GDM1 (cell line): ENCODE data around the gene RTP2.
"Not testable (repeated sequence)": the region's sequence is repeated elsewhere in the genome, so short reads cannot be mapped to it uniquely, and the experiment has no call there.

Source experiments
- DNase-seq: peaks from one replicate; lab custom pipeline; 2025; lab: John Stamatoyannopoulos, UW

RTP2 gene

GRCh38 chr3:187713504-187713903, 11.1 kb upstream of the RTP2 start:
- peak; percentile 31 for DNase-seq

- DNase-seq: no peak
These were observed 6.8 kb upstream of the RTP2 start for GRCh38 chr3:187709155-187709554.

DNA sequence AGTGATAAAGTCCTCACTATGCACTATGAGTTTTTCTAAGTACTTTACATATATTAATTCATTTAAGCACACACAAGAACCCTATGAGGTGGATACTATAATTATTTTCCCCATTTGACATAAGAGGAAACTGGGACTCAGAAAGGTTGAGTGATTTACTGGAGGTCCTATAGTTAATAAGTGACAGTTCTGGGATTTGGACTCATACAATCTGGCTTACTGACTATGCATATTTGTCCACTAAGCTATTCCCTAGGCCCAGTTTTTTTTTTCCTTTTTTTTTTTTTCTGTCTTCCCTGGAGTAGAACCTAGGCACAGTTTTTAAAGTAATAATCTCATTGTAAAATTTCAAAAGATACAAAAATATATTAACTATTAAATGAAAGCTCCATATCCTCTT, 6.3 kb upstream of the RTP2 start:
- DNase-seq: no peak

- no peak for DNase-seq
These were observed 4.6 kb upstream of the RTP2 start for GRCh38 chr3:187706971-187707370.

- DNase-seq: no peak
These were observed 2.8 kb upstream of the RTP2 start for GRCh38 chr3:187705164-187705563.

DNA sequence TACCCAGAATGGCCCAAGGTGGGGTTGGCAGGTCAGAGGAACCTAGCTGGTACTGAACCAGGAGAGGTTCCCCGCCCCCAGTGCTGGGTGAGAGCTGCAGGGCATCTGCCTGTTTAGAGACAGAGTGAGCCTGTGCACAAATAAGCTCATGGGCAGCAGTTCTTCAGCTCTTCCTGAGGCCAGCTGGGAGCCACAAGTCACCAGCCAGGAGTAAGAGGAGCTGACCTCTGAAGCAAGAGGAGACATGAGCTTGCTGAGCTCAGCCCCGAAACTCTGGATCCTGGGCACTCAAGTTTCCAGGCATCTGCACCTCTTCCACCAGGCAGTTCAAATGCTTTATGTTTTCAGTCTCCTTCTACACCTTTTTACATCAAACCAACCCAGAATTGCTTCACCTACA, 2.1 kb downstream of the RTP2 start:
- DNase-seq: no peak

DNA sequence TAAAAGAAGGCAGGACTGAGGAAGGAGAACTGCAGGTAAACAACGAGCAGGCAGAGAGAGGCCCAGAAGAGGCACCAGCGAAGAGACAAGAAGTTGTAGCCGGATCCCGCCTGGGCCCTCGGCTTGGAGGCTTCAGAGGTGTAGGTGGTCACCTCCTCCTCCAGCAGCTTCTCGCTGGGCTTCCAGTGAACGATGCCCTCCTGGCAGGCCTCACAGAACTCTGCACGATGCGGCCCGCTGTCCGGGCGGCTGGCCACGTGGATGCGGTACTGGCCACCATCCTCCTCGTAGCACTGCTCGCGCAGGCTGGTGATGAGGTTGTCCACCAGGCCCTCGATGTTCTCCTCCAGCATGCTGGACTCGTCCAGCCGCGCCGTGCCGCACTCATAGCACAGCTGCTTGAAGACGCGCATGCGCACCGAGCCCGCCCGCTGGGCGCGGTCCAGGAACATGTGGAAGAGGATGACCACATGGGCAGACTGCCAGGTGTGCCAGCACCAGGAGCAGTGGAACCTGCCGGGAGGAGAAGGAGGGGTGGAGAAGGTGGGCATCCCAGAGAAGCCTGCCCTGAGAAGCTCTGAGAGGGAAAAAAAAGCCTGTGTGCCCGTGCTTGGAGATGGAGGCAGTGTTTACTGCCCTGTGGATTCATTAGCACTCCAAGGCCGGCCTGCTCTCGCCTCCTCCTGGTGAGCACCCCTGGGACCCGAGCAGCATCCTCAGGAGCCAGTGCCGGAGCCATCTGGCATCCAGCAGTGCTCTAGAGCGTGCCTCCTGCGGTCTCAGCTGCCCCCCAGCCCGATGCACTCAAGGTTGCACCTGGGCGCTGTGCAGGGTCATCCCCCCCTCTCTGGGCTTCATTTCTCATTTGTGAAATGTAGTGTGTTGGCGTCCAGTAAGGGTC, 3.6 kb downstream of the RTP2 start:
- no peak for DNase-seq

GRCh38 chr3:187696021-187696420, 6.3 kb downstream of the RTP2 start:
- no peak for DNase-seq

DNA sequence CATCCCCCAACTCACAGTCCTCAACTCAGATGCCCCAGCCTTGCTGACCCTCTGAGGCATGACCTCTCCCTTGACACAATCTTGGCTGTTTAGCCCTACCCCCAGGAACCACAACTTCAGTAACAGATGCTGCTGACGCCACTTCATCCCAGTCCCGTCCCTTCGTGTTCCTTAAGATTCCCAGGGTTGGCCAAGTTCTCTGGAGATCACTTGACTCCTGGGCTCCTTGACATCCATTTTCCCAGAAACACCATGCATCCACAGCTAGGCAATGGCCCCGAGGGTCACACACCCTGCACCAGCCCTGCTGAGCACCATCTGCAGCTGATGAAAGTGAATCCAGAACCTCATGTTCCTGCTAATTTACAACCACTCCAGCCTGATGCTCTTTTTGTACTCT, 6.9 kb downstream of the RTP2 start:
- DNase-seq: no peak

DNA sequence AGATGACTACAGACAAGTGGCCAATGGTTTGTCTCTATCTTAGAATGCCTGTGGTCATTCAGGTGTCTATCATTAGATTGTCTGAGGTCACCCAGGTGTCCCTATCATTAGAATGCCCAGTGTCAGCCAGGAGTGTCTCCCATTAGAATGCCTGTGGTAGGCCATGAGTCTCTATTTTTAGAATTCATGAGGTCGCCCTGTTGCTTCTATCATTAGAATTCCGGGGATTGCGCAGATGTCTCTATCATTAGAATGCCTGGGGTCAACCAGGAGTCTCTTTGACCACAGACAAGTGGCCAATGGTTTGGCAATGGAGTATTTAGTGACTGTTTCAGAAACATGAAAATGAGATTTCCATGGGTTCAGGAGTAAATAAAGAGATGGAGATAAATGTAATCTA, 7.6 kb downstream of the RTP2 start:
- DNase-seq: no peak

- no peak for DNase-seq
These were observed 8.9 kb downstream of the RTP2 start for GRCh38 chr3:187693431-187693830.

DNA sequence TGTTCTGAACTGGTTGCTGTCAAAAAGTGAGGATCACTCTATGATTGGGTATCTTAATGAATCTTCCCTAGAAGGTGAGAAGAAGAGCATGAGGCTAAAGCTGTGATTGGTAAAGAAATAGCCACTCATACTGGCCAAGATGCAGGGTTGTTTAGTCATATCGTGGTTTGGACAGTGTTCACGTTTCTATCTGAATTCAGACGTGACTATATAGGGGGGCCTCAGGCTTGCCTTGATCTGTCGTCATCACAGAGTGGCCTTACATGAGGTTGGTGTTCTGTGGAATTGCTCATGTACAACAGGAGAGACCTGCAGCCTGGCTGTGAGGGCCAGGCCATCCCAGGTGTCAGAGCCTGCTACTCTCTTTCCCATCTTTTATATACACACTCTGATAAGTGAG, 12.4 kb downstream of the RTP2 start:
- DNase-seq: no peak

GRCh38 chr3:187686621-187687273, 15.6 kb downstream of the RTP2 start:
- no peak for DNase-seq

GRCh38 chr3:187685948-187686347, 16.4 kb downstream of the RTP2 start:
- DNase-seq: no peak

GRCh38 chr3:187684880-187685279, 17.5 kb downstream of the RTP2 start:
- DNase-seq: no peak

GRCh38 chr3:187684444-187684843, 17.9 kb downstream of the RTP2 start:
- DNase-seq: no peak

DNA sequence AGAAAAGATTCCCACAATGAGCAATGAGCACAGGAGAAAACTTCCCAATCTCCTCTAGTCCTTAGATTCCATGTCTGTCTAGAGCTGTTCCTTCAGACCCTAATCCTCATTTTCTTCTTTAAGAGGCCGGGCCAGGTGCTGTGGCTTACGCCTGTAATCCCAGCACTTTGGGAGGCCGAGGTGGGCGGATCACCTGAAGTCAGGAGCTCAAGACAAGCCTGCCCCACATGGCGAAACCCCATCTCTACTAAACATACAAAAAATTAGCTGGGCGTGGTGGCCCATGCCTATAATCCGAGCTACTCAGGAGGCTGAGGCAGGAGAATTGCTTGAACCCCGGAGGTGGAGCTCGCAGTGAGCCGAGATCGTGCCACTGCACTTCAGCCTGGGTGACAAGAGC, 20.6 kb downstream of the RTP2 start:
- not testable (repeated sequence) for DNase-seq

DNA sequence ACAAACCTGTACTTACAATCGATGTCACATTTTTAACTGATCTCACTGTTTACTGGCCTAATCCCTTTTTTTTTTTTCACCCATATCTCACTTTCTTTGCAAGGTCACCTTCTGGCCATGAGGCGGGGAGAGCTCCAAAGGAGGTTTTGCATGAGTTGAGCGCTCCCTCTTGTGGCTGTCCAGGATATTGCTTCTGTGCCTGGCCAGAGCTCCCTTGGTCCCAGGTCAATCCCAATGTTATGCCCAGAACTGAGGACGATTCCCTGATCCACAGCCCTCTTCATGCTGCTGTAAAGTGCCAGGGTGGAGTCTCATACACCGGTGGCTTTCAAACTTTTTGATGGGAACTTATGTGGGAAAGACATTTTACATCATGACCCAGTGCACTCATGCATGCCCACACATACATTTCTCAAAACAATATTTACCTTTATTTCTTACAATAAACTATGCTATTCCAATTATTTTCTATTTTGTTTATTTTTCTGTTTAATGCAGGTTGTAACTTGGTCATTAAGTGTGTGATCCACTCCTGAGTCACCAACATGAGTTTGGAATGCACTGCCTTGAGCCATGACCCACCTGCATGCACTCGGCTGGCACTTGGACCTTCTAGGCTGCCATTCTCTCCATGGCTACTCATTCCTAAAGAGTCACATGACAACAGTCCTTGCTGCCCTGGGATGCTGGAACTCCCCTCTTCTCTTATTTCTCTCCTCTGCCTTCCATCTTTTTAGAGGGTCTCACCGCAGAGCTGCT, 22.5 kb downstream of the RTP2 start:
- peak; percentile 26 for DNase-seq

DNA sequence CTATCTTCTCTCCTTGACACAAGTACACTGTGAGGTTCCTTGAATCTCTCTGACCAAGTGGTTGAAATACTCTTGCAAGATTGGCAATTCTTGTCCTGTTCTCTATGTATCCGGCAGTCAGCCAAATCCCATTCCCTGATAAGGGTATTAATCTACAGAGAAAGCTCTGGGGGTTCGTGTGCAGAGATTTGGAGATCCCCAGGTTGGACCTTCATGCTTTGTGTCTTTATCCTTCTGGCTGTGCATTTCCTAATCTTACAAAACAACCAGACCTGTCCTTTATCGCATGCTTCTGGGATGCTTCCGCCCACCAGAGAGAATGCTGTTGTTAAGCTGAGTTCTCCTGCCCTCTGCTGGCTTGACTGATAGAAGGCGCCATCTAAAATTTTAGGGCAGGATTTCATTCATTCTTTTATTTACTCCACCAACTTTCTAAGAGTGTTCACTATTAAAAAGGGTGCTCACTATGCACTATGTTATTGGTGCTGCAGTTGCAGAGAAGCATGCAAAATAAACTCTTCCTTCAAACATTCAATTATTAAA, 23.6 kb downstream of the RTP2 start:
- DNase-seq: no peak

- no peak for DNase-seq
These were observed 24.8 kb downstream of the RTP2 start for GRCh38 chr3:187677604-187678003.

DNA sequence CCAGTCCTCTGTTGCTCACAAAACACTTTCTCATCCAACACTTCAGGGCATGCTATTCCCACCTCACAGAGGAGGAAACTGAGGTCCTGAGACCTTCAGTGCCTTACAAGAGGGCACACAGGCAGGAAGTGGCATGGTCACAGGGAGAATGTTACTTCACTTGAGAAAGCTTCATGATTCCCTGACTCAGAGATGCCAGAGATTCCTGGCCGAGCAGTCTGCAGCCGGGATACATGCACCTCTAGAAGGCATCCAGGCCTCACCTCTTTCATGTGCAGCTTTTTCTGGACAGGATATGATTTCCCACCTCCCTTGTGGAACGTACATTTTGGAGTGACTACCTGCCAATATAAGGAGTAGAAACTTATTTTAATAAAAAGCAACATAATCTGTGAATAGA, 29.3 kb downstream of the RTP2 start:
- no peak for DNase-seq

GRCh38 chr3:187669675-187670504, 32.5 kb downstream of the RTP2 start, which contains the start of gene SST:
Gene SST (minus strand): TSS chr3:187670394. CDS start chr3:187670291, 103 bp downstream.
- DNase-seq: no peak
